ENCODE data around the gene SLC8A2.

DNA sequence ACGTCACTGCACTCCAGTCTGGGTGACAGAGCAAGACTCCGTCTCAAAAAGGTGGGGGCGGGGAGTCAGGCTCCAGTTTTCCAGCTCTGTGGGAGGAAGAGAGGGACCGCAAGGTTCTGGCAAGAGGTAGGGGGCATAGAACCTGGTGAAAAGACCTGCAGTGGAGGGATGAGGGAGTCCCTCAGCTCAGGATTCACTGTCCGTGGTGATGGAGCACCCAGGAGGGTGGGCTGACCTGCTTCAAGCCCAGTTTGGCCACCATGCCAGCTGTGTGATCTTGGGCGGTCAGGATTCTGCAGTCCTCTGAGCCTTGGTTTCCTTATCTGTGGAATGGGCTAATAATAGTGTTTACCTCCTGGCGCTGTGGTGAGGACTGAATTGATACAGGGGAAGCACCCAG lies 21.2 kb downstream of the SLC8A2 start:
- TF ChIP-seq, protein P1, sequence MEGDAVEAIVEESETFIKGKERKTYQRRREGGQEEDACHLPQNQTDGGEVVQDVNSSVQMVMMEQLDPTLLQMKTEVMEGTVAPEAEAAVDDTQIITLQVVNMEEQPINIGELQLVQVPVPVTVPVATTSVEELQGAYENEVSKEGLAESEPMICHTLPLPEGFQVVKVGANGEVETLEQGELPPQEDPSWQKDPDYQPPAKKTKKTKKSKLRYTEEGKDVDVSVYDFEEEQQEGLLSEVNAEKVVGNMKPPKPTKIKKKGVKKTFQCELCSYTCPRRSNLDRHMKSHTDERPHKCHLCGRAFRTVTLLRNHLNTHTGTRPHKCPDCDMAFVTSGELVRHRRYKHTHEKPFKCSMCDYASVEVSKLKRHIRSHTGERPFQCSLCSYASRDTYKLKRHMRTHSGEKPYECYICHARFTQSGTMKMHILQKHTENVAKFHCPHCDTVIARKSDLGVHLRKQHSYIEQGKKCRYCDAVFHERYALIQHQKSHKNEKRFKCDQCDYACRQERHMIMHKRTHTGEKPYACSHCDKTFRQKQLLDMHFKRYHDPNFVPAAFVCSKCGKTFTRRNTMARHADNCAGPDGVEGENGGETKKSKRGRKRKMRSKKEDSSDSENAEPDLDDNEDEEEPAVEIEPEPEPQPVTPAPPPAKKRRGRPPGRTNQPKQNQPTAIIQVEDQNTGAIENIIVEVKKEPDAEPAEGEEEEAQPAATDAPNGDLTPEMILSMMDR (optimal IDR thresholded peaks at IDR 0.05 in 1 of 3, IDR thresholded peaks at IDR 0.05 in 1 of 3, conservative IDR thresholded peaks at IDR 0.05 in 1 of 3; ENCODE audit: extremely low read depth in 1 of 3, insufficient read depth in 2 of 3, low read length in 3 of 3), result no peak
- TF ChIP-seq EZH2 (IDR thresholded peaks at IDR 0.05; ENCODE audit: low read length), result no peak
